PC-3 (cell line): Measurements from ENCODE around the gene BMP7. TPM values are rescaled to one million over a fixed set of nuclear protein-coding genes. Genes with fewer than 3 reads are reported as not detected.

ENCODE experiments used
- ATAC-seq: fragments of 200-7000 bp; cut with Tn5 transposase; 2 replicates; pipeline ENCODE4 v1.9.1; 2020; ENCODE audit warnings: mild to moderate bottlenecking, moderate library complexity
- BruUV-seq: library from RNA; stranded (reverse); fragments of 400-500 nt; replicated peaks from 2 replicates; lab custom pipeline; 2021; lab: Mats Ljungman, UMichigan
- CTCF ChIA-PET: fragments of 300-600 bp; sonication (Branson Sonifier 250); formaldehyde crosslinking; loops from one replicate; lab custom pipeline; 2022; ENCODE audit warnings: antibody characterized with exemption; lab: Charles Lee
- POLR2A ChIA-PET: fragments of 300-600 bp; sonication (Branson Sonifier 250); formaldehyde crosslinking; loops from one replicate; lab custom pipeline; 2022; ENCODE audit warnings: antibody characterized with exemption; ENCODE audit not compliant: unreplicated experiment; lab: Charles Lee
- DNase-seq: peaks from one replicate; pipeline ENCODE4 v3.0.0-alpha.2; 2015
- H2AFZ ChIP-seq: fragments of 300-600 bp; sonication (generic); 2 replicates; pipeline ENCODE4 v1.6.0; 2016; ENCODE audit warnings: antibody characterized with exemption, low read length
- H3F3A ChIP-seq: fragments of 300-600 bp; sonication (generic); one replicate; pipeline ENCODE4 v1.6.0; 2017; ENCODE audit warnings: antibody characterized with exemption, low read length, control low read depth, mild to moderate bottlenecking; ENCODE audit not compliant: unreplicated experiment
- H3K27ac ChIP-seq: fragments of 300-600 bp; sonication (generic); 2 replicates; pipeline ENCODE4 v1.5.1; 2016; ENCODE audit warnings: mild to moderate bottlenecking, low read length
- H3K27me3 ChIP-seq: fragments of 300-600 bp; sonication (generic); 2 replicates; pipeline ENCODE4 v1.6.1; 2016; ENCODE audit warnings: low read length, mixed read lengths
- H3K36me3 ChIP-seq: fragments of 300-600 bp; sonication (generic); 2 replicates; pipeline ENCODE4 v1.6.1; 2016; ENCODE audit warnings: low read depth, mixed run types, low read length, mixed read lengths
- H3K4me1 ChIP-seq: fragments of 300-600 bp; sonication (generic); 2 replicates; pipeline ENCODE4 v1.5.1; 2016; ENCODE audit warnings: low read length; ENCODE audit not compliant: insufficient read depth
- H3K4me2 ChIP-seq: fragments of 300-600 bp; sonication (generic); 2 replicates; pipeline ENCODE4 v1.6.0; 2016; ENCODE audit warnings: low read length
- H3K4me3 ChIP-seq: fragments of 300-600 bp; sonication (generic); 2 replicates; pipeline ENCODE4 v1.5.1; 2016; ENCODE audit warnings: mild to moderate bottlenecking, low read length, mixed read lengths
- H3K79me2 ChIP-seq: fragments of 300-600 bp; sonication (generic); 2 replicates; pipeline ENCODE4 v1.6.1; 2017; ENCODE audit warnings: low read length, mixed read lengths
- H3K9ac ChIP-seq: fragments of 300-600 bp; sonication (generic); 2 replicates; pipeline ENCODE4 v1.6.0; 2016; ENCODE audit warnings: mild to moderate bottlenecking, low read length
- H3K9me2 ChIP-seq: fragments of 300-600 bp; sonication (generic); replicated peaks from 2 replicates; pipeline ENCODE4 v1.6.1; 2016; ENCODE audit warnings: mixed run types, low read length, mixed read lengths
- H3K9me3 ChIP-seq: fragments of 300-600 bp; sonication (generic); 2 replicates; pipeline ENCODE4 v1.6.1; 2016; ENCODE audit warnings: low read length, mixed read lengths
- H4K20me1 ChIP-seq: fragments of 300-600 bp; sonication (generic); 2 replicates; pipeline ENCODE4 v1.6.1; 2016; ENCODE audit warnings: low read length, mixed read lengths
- CTCF ChIP-seq: fragments of 300-600 bp; sonication (generic); conservative IDR thresholded peaks from 2 replicates; pipeline ENCODE4 v1.5.1; 2017; ENCODE audit warnings: antibody characterized with exemption, low read depth, mild to moderate bottlenecking, low read length
- EZH2 ChIP-seq: fragments of 300-600 bp; sonication (generic); IDR thresholded peaks from one replicate; pipeline ENCODE4 v1.6.1; 2017; ENCODE audit warnings: antibody characterized with exemption, mild to moderate bottlenecking, low read length; ENCODE audit not compliant: unreplicated experiment
- EZH2phosphoT487 ChIP-seq: fragments of 300-600 bp; sonication (generic); IDR thresholded peaks from 2 replicates; pipeline ENCODE4 v1.6.1; 2018; ENCODE audit warnings: mild to moderate bottlenecking, antibody characterized with exemption, low read length, borderline replicate concordance
- intact Hi-C: fragments of 100-400 bp; cut with micrococcal nuclease; formaldehyde crosslinking; loops from 2 replicates; pipeline ENCODE4 v1.9.0; 2023
- total RNA-seq: library from RNA; depleted of rRNA; stranded (reverse); fragments of >200 nt; gene quantifications from 2 replicates; pipeline ENCODE4 v1.2.3, GENCODE V29; 2014

BMP7 gene
- total RNA-seq, 1 experiment from 2014 or later, result not detected

- H3K9me3 ChIP-seq, result no peaks in the 10 kb centered on the region
- H3K36me3 ChIP-seq, result no peaks in the 10 kb centered on the region
- no peak overlapping the region for H3K4me2 ChIP-seq
- H3K27ac ChIP-seq, result no peak overlapping the region
- ATAC-seq (no peak), DNase-seq (no peak)
- BruUV-seq, result no TSS peak
- intact Hi-C loops, result no loop called here
- TF ChIP-seq EZH2 (no peak), EZH2phosphoT487 (no peak), CTCF (no peak)
- no peaks in the 10 kb centered on the region for H3K9me2 ChIP-seq
- H4K20me1 ChIP-seq, result no peaks in the 10 kb centered on the region
- CTCF ChIA-PET, result no interaction called here
- H3K27me3 ChIP-seq, result peaks cover 85% of the 10 kb centered on the region
- H3K79me2 ChIP-seq, result no peaks in the 10 kb centered on the region
- POLR2A ChIA-PET, result no interaction called here
- H3K9ac ChIP-seq, result no peak overlapping the region
- H2AFZ ChIP-seq, result no peak overlapping the region
- H3F3A ChIP-seq, result no peaks in the 10 kb centered on the region
- no peak overlapping the region for H3K4me3 ChIP-seq
- H3K4me1 ChIP-seq, result no peaks in the 10 kb centered on the region
Observed at GRCh38 chr20:57268399-57269076, 2.1 kb upstream of the BMP7 start.

GRCh38 chr20:57267158-57267821 is 849 bp upstream of the BMP7 start:
- Histone ChIP-seq H4K20me1 (no peaks in the 10 kb centered on the region), H3K9me2 (no peaks in the 10 kb centered on the region), H3K27ac (no peak overlapping the region), H3K36me3 (no peaks in the 10 kb centered on the region), H3K79me2 (no peaks in the 10 kb centered on the region), H3K4me3 (no peak overlapping the region), H3K9me3 (no peaks in the 10 kb centered on the region), H3K4me2 (no peak overlapping the region), H3F3A (no peaks in the 10 kb centered on the region), H2AFZ (no peak overlapping the region), H3K9ac (no peak overlapping the region), H3K4me1 (no peaks in the 10 kb centered on the region), H3K27me3 (peaks cover 96% of the 10 kb centered on the region)
- POLR2A ChIA-PET, result no interaction called here
- CTCF ChIA-PET, result no interaction called here
- ATAC-seq, result no peak
- no peak for DNase-seq
- no TSS peak for BruUV-seq
- no peak for TF ChIP-seq EZH2phosphoT487
- TF ChIP-seq CTCF, result no peak
- no peak for TF ChIP-seq EZH2
- intact Hi-C loops, result no loop called here

GRCh38 chr20:57265997-57266290 is 497 bp downstream of the BMP7 start:
- H3K36me3 ChIP-seq, result no peaks in the 10 kb centered on the region
- no peak for TF ChIP-seq EZH2phosphoT487
- no peak for TF ChIP-seq CTCF
- no peak for TF ChIP-seq EZH2
- no peak overlapping the region for H3K27ac ChIP-seq
- no peak overlapping the region for H3K9ac ChIP-seq
- DNase-seq (no peak), ATAC-seq (no peak)
- no peaks in the 10 kb centered on the region for H3K4me1 ChIP-seq
- H3F3A ChIP-seq, result no peaks in the 10 kb centered on the region
- intact Hi-C loops, result no loop called here
- no peaks in the 10 kb centered on the region for H3K9me2 ChIP-seq
- H3K79me2 ChIP-seq, result no peaks in the 10 kb centered on the region
- H3K9me3 ChIP-seq, result no peaks in the 10 kb centered on the region
- no TSS peak for BruUV-seq
- POLR2A ChIA-PET, result no interaction called here
- H3K27me3 ChIP-seq, result peaks cover 98% of the 10 kb centered on the region
- H3K4me2 ChIP-seq, result no peak overlapping the region
- no peaks in the 10 kb centered on the region for H4K20me1 ChIP-seq
- CTCF ChIA-PET, result interaction anchor here (0.6 kb wide), 1 partner anchor 153 kb away, joined by 3 read pairs; no protein-coding TSS in a partner anchor
- no peak overlapping the region for H3K4me3 ChIP-seq
- H2AFZ ChIP-seq, result no peak overlapping the region
